AG09319 (cell line): ENCODE data around the gene PSMD13.
"Not testable (repeated sequence)": the region's sequence is repeated elsewhere in the genome, so short reads cannot be mapped to it uniquely, and the experiment has no call there.

Experiments
- DNase-seq: peaks from one replicate; pipeline ENCODE4 v3.0.0-alpha.2; 2010; ENCODE audit warnings: low read depth; ENCODE audit errors: extremely low read depth
- TF ChIP-seq, protein P1 (sequence below): IDR thresholded peaks from 2 replicates; pipeline ENCODE4 v1.5.1; 2011; ENCODE audit warnings: low read depth, mild to moderate bottlenecking, inconsistent platforms, low read length, moderate library complexity

The PSMD13 gene

DNA sequence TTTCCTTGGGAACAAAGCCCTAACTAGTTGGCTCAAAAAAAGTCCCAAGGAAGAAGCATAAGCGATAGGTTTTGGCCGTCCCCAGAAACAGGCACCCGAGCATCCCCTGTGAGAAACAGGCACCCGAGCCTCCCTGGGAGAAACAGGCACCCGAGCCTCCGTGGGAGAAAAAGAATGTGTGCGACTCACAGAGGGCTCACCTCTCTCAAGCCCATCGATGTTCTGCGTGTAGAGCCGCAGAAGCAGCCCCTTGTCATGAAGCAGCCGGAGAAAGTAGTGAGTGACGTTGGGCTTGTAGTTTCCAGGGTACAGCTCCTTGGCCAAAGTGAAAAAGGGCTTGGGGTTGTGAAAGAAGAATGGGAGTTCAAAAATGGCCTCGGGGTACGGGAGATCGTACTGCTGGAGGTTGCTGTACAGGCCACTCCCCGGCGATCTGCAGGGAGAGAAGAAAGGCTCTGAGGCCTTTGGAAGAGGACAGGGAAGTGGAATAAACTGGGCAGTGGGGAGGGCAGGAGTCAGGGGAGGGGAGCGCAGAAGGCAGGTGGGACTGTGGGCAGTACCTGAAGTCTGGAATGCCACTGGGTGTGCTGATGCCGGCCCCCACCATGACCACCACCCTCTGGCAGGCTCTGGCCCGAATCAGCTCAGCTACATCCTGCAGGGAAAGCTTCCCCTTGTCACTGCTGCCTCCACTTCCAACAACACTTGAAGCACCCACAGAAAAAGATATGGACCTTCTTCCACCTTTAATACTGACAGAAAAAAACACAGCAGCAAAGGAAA lies 3.8 kb upstream of the PSMD13 start:
- no peak for DNase-seq
- TF ChIP-seq, protein P1, sequence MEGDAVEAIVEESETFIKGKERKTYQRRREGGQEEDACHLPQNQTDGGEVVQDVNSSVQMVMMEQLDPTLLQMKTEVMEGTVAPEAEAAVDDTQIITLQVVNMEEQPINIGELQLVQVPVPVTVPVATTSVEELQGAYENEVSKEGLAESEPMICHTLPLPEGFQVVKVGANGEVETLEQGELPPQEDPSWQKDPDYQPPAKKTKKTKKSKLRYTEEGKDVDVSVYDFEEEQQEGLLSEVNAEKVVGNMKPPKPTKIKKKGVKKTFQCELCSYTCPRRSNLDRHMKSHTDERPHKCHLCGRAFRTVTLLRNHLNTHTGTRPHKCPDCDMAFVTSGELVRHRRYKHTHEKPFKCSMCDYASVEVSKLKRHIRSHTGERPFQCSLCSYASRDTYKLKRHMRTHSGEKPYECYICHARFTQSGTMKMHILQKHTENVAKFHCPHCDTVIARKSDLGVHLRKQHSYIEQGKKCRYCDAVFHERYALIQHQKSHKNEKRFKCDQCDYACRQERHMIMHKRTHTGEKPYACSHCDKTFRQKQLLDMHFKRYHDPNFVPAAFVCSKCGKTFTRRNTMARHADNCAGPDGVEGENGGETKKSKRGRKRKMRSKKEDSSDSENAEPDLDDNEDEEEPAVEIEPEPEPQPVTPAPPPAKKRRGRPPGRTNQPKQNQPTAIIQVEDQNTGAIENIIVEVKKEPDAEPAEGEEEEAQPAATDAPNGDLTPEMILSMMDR = no peak

DNA sequence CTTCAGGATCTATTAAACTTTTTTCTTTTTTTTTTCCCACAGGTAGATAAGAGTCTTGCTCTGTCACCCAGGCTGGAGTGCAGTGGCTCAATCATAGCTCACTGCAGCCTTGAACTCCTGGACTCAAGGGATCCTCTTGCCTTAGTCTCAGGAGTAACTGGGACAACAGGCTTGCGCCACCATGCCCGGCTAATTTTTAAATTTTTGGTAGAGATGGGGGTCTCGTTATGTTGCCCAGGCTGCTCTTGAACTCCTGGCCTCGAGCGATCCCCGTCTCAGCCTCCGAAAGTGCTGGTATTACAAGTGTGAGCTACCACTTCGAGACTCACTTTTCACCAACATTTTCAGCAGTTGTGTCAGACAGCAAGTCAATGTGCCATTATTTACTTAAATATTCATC lies 1.6 kb upstream of the PSMD13 start:
- TF ChIP-seq, protein P1 = no peak
- DNase-seq = no peak

DNA sequence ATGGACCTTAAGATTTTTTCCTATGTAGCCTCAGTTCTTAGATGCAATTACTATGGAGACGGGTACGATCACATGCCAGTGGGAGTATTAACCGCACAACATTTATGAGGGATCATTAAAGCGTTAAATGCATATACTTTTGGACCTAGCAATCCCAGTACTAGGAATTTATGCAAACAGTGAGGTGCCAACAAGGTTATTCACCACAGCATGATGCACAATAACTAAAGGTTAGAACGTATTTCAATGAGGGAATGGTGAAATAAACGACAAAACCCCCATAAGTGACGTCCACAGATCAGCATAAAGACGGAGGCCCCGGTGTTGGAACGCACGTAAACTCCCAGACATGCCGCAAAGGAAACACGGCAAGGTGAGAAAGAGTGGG lies 1.2 kb upstream of the PSMD13 start:
- no peak for DNase-seq
- TF ChIP-seq, protein P1 = no peak

- DNase-seq = peak; percentile 35
- TF ChIP-seq, protein P1 = no peak
These were observed 591 bp upstream of the PSMD13 start, which contains the start of gene SIRT3 for GRCh38 chr11:235997-236773. Gene SIRT3, minus strand, starts transcription at chr11:236342. Its CDS starts 14 bp downstream, at chr11:236328.

- DNase-seq = not testable (repeated sequence)
These were observed 1.6 kb downstream of the PSMD13 start for GRCh38 chr11:238346-238745.

GRCh38 chr11:240315-240714 lies 3.5 kb downstream of the PSMD13 start:
- TF ChIP-seq, protein P1 = no peak

DNA sequence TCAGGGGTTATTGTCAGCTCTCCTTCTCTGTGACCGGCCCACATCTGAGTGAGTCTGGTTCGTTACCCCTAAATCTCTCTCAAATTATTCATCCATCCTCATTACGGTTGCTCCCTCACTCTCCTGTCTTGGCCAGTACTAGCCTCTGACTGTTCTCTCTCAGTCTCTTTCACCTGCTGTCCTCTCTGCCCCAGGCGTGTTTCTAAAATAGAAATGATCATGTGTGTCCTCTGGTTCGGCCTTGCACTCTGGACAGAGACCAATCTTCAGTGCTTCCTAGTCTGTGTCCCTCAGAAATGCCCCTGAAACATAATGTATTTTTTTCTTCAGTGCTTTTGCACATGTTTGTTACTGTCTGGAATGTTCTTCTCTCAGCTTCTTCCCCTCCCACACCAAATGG lies 4.9 kb downstream of the PSMD13 start:
- TF ChIP-seq, protein P1 = no peak
- no peak for DNase-seq

More at GRCh38 chr11:240315-240714, 3.5 kb downstream of the PSMD13 start:
- DNase-seq = no peak
